Stimulated activated naive CD8-positive, alpha-beta T cell treated with anti-CD3 and anti-CD28 coated beads, Interleukin-15, amount 100 ng/mL, for 72 hours (primary cell): ENCODE data around the gene GRIA4.

Source experiments
- ATAC-seq: fragments of 150-1000 bp; cut with Tn5 transposase; 2 replicates; pipeline ENCODE4 v1.10.0; 2021; ENCODE audit warnings: mild to moderate bottlenecking, moderate library complexity
- DNase-seq, 2 donors: peaks; one replicate each; pipeline ENCODE4 v3.0.0; 2021 to 2022
- H3K27ac Mint-ChIP-seq, 2 donors: one replicate each; pipeline ENCODE4 v1.8.0; 2022; ENCODE audit warnings: mild to moderate bottlenecking in 2 of 2, mixed read lengths in 2 of 2, moderate library complexity in 2 of 2
- H3K27me3 Mint-ChIP-seq: one replicate; pipeline ENCODE4 v1.8.0; 2022; ENCODE audit warnings: mixed read lengths
- H3K4me1 Mint-ChIP-seq: one replicate; pipeline ENCODE4 v1.8.0; 2022; ENCODE audit warnings: mild to moderate bottlenecking, mixed read lengths
- H3K4me3 Mint-ChIP-seq, 2 donors: one replicate each; pipeline ENCODE4 v1.8.0; 2022; ENCODE audit warnings: mild to moderate bottlenecking in 2 of 2, mixed read lengths in 2 of 2, moderate library complexity in 1 of 2
- H3K9me3 Mint-ChIP-seq, 2 donors: one replicate each; pipeline ENCODE4 v1.8.0; 2022; ENCODE audit warnings: mixed read lengths in 2 of 2

The GRIA4 gene

GRCh38 chr11:106031202-106031810, 421.4 kb downstream of the GRIA4 start:
- peak overlapping the region in 1 of 2 donors; percentile 59 for H3K27ac Mint-ChIP-seq
- H3K4me3 Mint-ChIP-seq: no peak overlapping the region
- peak; percentile 53 for ATAC-seq

More at GRCh38 chr11:106031202-106031810, 421.4 kb downstream of the GRIA4 start:
- DNase-seq: no peak
- peaks cover 10 to 12% of the 10 kb centered on the region in 2 donors for H3K9me3 Mint-ChIP-seq
- H3K27me3 Mint-ChIP-seq: peaks cover 68% of the 10 kb centered on the region
- H3K4me1 Mint-ChIP-seq: no peaks in the 10 kb centered on the region
